MCF 10A (cell line): ENCODE results near the gene RHD. TPM values are rescaled to one million over a fixed set of nuclear protein-coding genes. Genes with fewer than 3 reads are reported as not detected.

ENCODE experiments used
- BruUV-seq: library from RNA; stranded (reverse); fragments of 400-500 nt; replicated peaks from 2 replicates; lab custom pipeline; 2021; lab: Mats Ljungman, UMichigan
- CTCF ChIA-PET: fragments of 300-600 bp; sonication (Branson Sonifier 250); formaldehyde crosslinking; extraction: SDS; loops from one replicate; lab custom pipeline; 2021; ENCODE audit warnings: antibody characterized with exemption, inconsistent platforms; lab: Yijun Ruan, JAX
- POLR2A ChIA-PET: fragments of 300-600, 350-650 bp; sonication (Branson Sonifier 250); formaldehyde crosslinking; extraction: SDS; loops from one replicate; lab custom pipeline; 2020; ENCODE audit warnings: antibody characterized with exemption, inconsistent platforms; lab: Yijun Ruan, JAX
- DNase-seq: peaks from one replicate; pipeline ENCODE4 v3.0.0-alpha.2; 2018; ENCODE audit not compliant: unreplicated experiment
- H3K27ac Mint-ChIP-seq: one replicate; pipeline ENCODE4 v1.8.0; 2022; ENCODE audit warnings: mild to moderate bottlenecking, low read depth, mixed read lengths; ENCODE audit not compliant: unreplicated experiment
- H3K27me3 Mint-ChIP-seq: one replicate; pipeline ENCODE4 v1.8.0; 2022; ENCODE audit warnings: mixed read lengths; ENCODE audit not compliant: insufficient read depth, unreplicated experiment
- H3K36me3 Mint-ChIP-seq: one replicate; pipeline ENCODE4 v1.8.0; 2022; ENCODE audit warnings: mild to moderate bottlenecking, moderate library complexity, mixed read lengths; ENCODE audit not compliant: insufficient read depth, unreplicated experiment
- H3K4me1 Mint-ChIP-seq: one replicate; pipeline ENCODE4 v1.8.0; 2022; ENCODE audit warnings: mixed read lengths; ENCODE audit not compliant: insufficient read depth, unreplicated experiment
- H3K4me3 Mint-ChIP-seq: one replicate; pipeline ENCODE4 v1.8.0; 2022; ENCODE audit warnings: mild to moderate bottlenecking, moderate library complexity, mixed read lengths; ENCODE audit not compliant: unreplicated experiment
- H3K9me3 Mint-ChIP-seq: one replicate; pipeline ENCODE4 v1.8.0; 2022; ENCODE audit warnings: mixed read lengths; ENCODE audit not compliant: unreplicated experiment
- CTCF ChIP-seq: fragments of 200-600 bp; IDR thresholded peaks from one replicate; pipeline ENCODE4 v1.8.0; 2022; ENCODE audit warnings: antibody characterized with exemption, mild to moderate bottlenecking; ENCODE audit not compliant: unreplicated experiment
- intact Hi-C: fragments of 100-400 bp; cut with micrococcal nuclease; formaldehyde crosslinking; loops from 2 replicates; pipeline ENCODE4 v1.14.1; 2022
- total RNA-seq: library from RNA; stranded (reverse); gene quantifications from 2 replicates; pipeline ENCODE4 v1.2.3, GENCODE V29; 2022

Gene RHD
- total RNA-seq, 1 experiment from 2014 or later = not detected

DNA sequence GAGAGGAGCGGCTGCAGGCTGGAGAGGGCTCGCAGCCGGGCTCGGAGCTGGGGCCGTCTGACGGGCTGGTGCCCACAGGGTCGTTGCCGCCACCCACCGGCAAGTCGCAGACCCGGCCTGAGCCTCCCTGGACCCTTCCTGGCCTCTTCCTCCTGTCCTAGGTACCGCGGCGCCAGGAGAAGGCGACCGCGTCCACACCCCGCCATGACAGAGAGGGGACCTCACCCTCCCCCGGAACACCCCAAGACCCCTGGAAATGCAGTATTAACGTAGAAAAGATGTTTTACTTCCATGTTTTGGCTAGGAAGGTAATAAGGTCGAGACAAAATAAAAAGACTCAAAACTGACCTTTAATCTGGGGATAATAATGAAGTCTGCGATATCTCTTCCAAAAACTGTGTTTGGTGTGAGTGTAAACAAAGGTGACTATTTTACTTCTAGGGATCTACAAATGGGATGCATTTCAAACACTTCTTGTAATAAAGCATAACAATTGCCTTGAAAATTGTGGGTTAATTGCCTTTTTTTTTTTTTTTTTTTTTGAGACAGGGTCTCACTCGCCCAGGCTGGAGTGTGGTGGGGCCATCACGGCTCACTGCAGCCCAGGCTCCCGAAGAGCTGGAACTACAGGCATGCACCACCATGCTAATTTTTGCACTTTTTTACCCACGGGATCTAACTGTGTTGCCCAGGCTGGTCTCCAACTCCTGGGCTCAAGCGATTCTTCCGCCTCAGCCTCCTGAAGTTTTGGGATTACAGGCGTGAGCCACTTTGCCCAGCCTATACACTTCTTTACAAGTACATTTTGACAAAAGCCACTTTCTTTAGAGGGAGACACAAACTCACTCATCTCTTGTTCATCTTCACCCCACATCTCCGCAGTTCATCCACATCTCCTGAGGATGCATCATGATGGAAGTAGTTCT lies 24.2 kb upstream of the RHD start:
- intact Hi-C loops = loop anchor here (10.0 kb wide), 1 partner anchor 547 kb away; no protein-coding TSS in a partner anchor
- Mint-ChIP-seq H3K27ac (peak overlapping the region; percentile 98), H3K4me1 (peaks cover 13% of the 10 kb centered on the region), H3K27me3 (no peaks in the 10 kb centered on the region), H3K9me3 (no peaks in the 10 kb centered on the region), H3K36me3 (peaks cover 54% of the 10 kb centered on the region), H3K4me3 (peak overlapping the region; percentile 93)
- ChIA-PET POLR2A (interaction anchor here (0.6 to 8.9 kb wide), 26 partner anchors 8 to 1105 kb away, joined by 3 to 138 read pairs (median 5); partner anchors contain the start of genes CLIC4, MACO1, MTFR1L and SYF2), CTCF (interaction anchor here (0.6 to 0.7 kb wide), 2 partner anchors 9 to 750 kb away, joined by 3 read pairs; partner anchors contain the start of gene PAFAH2)
- TSS peak; percentile 36 for BruUV-seq
- no peak for TF ChIP-seq CTCF
- DNase-seq = no peak

GRCh38 chr1:25253911-25254310 lies 18.4 kb upstream of the RHD start:
- no peak overlapping the region for H3K4me3 Mint-ChIP-seq
- no peaks in the 10 kb centered on the region for H3K36me3 Mint-ChIP-seq
- BruUV-seq = no TSS peak
- peaks cover 9% of the 10 kb centered on the region for H3K4me1 Mint-ChIP-seq
- intact Hi-C loops = no loop called here
- CTCF ChIA-PET = interaction anchor here (0.8 to 1.0 kb wide), 2 partner anchors 234 to 553 kb away, joined by 3 to 4 read pairs; no protein-coding TSS in a partner anchor
- DNase-seq = no peak
- TF ChIP-seq CTCF = no peak
- H3K27me3 Mint-ChIP-seq = no peaks in the 10 kb centered on the region
- H3K9me3 Mint-ChIP-seq = no peaks in the 10 kb centered on the region
- H3K27ac Mint-ChIP-seq = no peak overlapping the region
- POLR2A ChIA-PET = interaction anchor here (1.2 kb wide), 1 partner anchor 86 kb away, joined by 3 read pairs; no protein-coding TSS in a partner anchor

DNA sequence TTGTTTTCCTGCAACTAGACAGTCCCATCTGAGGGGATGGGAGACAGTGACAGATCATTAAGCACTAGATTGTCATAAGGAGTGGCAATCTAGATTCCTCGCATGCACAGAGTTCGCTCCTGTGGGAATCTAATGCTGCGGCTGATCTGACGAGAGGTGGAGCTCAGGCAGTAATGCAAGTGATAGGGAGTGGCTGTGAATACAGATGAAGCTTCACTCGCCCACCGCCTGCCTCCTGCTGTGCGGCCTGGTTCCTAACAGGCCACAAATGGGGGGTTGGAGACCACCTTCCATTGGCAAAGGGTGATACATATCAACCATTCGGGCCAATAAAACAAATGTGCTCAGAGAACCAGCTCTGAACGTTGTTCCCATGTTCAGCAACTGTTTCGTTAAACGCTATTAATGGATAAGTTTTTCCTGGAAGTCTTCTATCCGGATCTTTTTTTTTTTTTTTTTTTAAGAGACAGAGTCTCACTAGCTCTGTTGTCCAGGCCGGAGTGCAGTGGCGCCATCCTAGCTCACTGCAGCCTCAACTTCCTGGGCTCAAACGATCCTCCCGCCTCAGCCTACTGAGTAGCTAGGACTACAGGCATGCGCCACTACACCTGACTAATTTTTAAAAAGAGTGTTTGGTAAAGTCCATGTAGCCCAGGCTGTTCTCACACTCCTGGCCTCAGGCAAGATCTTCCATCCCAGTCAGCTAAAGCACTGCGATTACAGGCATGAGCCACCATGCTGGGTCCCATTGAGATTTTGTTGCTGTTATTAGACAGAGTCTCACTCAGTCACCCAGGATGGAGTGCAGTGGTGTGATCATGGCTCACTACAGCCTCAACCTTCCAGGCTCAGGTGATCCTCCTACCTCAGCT lies 16.4 kb upstream of the RHD start:
- TF ChIP-seq CTCF = no peak
- Mint-ChIP-seq H3K27me3 (no peaks in the 10 kb centered on the region), H3K9me3 (no peaks in the 10 kb centered on the region), H3K36me3 (no peaks in the 10 kb centered on the region), H3K4me1 (peaks cover 9% of the 10 kb centered on the region), H3K4me3 (no peak overlapping the region), H3K27ac (no peak overlapping the region)
- no TSS peak for BruUV-seq
- ChIA-PET CTCF (interaction anchor here (1.2 kb wide), 1 partner anchor 96 kb away, joined by 3 read pairs; no protein-coding TSS in a partner anchor), POLR2A (interaction anchor here (0.7 to 1.5 kb wide), 3 partner anchors 9 to 84 kb away, joined by 3 to 5 read pairs (median 3); partner anchors contain the start of gene RSRP1)
- intact Hi-C loops = no loop called here
- no peak for DNase-seq
